GM20000 (cell line): ENCODE measurements around the gene DCAF8L1.

ENCODE experiments used
- DNase-seq: peaks from one replicate; pipeline ENCODE4 v3.0.0; 2012; ENCODE audit warnings: low spot score
- CTCF ChIP-seq: IDR thresholded peaks from 2 replicates; pipeline ENCODE4 v1.5.1; 2012; ENCODE audit warnings: mild to moderate bottlenecking, control low read depth; ENCODE audit errors: extremely low read depth, missing control alignments

Gene DCAF8L1

GRCh38 chrX:27981349-27981748 lies at the start of gene DCAF8L1:
DCAF8L1 (minus strand) TSS chrX:27981449; CDS start chrX:27981334, 115 bp downstream.
- no peak for TF ChIP-seq CTCF
- no peak for DNase-seq

GRCh38 chrX:28022371-28022770 lies 41.1 kb upstream of the DCAF8L1 start:
- no peak for DNase-seq
- no peak for TF ChIP-seq CTCF

GRCh38 chrX:28016823-28017222 lies 35.6 kb upstream of the DCAF8L1 start:
- TF ChIP-seq CTCF = no peak
- DNase-seq = no peak

- no peak for DNase-seq
- TF ChIP-seq CTCF = no peak
Observed at GRCh38 chrX:28015993-28016392, 34.7 kb upstream of the DCAF8L1 start.

- no peak for TF ChIP-seq CTCF
- DNase-seq = no peak
Observed at GRCh38 chrX:28010875-28011274, 29.6 kb upstream of the DCAF8L1 start.

- no peak for TF ChIP-seq CTCF
Observed at GRCh38 chrX:27998666-27999065, 17.4 kb upstream of the DCAF8L1 start.

GRCh38 chrX:27997622-27998021 lies 16.4 kb upstream of the DCAF8L1 start:
- DNase-seq = no peak
- TF ChIP-seq CTCF = no peak

More at GRCh38 chrX:27998666-27999065, 17.4 kb upstream of the DCAF8L1 start:
- no peak for DNase-seq
